RPMI7951 (cell line): Measurements from ENCODE around the gene CA7. TPM values are rescaled to one million over a fixed set of nuclear protein-coding genes. Genes with fewer than 3 reads are reported as not detected.

ENCODE experiments used
- DNase-seq: peaks from one replicate; pipeline ENCODE4 v3.0.0-alpha.2; 2012; ENCODE audit warnings: low read depth
- total RNA-seq: library from RNA; depleted of rRNA; stranded (reverse); fragments of >200 nt; shearing (Covaris generic); gene quantifications from 2 replicates; pipeline ENCODE4 v1.2.3, GENCODE V29; 2014

The CA7 gene
- total RNA-seq, 1 experiment from 2014 or later, result not detected

DNA sequence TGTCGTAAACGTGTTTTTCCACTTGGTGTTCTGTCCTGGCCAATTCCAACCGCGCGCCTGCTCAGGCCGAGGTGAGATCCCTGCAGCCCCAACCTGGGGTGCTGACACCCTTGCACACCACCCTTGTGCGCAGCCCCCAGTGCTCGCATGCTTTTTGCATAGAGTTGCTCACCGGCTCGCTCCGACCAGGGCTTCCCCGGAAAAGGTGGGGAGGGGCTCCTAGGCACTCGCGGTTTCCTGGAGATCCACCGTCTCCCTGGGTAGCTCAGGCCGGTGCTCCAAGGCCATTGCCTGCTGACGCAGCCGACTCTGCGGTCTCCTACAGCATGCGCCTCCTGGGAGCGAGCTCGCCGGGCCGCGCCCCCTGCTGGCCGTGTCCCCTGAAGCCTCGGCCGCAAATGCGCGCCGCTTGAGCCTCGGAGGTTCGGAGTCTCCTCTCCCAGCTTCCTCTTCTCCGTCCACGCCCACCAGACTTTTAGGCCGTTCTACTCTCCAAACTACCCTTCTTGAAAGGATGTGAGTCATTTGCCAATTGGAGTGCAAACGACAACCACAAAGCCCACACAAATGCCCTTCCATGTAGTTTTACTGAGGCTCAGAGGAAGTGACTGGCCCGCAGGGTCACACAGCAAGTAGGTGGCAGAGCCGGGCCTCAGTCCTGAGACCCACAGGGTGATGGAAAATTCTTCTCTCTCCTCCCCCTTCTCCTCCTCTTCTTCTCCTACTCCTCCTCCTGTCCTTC, 28.9 kb downstream of the CA7 start:
- DNase-seq, result peak; percentile 100

DNA sequence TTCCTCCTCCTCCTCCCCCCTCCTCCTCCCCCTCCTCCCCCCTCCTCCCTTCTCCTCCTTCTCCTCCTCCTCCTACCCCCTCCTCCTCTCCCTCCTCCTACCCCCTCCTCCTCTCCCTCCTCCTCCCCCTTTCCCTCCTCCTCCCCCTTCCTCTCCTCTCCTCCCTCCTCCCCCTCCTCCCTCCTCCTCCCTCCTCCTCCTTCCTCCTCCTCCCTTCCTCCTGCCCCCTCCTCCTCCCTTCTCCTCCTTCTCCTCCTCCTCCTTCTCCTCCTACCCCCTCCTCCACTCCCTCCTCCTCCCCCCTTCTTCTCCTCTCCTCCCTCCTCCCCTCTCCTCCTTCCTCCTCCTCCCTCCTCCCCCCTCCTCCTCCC, 29.5 kb downstream of the CA7 start:
- no peak for DNase-seq

DNA sequence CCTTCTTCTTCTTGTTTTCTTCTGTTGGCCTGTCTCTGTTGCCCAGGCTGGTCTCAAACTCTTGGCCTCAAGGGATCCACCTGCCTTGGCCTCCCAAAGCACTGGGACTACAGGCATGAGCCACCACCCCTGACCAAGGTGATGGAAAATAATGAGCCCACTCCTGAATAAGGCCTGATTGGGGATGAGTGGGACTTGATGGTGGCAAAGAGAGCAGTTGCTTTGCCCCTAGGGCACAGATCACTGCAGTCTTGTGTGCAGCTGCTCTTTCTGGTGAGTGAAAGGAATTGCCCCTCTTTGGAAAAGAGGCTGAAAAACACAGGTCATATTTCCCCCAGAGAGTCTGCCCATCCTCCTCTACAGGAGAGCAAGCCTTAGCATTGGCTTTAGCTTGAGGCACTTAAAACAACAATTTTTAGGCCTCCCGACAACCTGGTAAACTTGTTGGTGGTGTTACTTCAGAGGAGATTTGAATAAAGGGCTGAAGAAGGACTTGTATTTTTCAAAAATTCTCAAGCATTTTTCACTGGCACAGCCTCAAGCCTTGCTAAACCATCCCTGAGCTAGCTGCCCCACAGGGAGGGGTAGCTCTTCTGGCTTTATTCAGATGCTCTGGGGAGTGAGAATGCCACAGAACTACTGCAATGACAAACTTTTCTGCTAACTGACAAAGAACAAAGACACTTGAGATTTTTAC, 30.0 kb downstream of the CA7 start:
- peak; percentile 86 for DNase-seq

GRCh38 chr16:66878067-66878466, 33.9 kb downstream of the CA7 start:
- DNase-seq, result peak; percentile 76

DNA sequence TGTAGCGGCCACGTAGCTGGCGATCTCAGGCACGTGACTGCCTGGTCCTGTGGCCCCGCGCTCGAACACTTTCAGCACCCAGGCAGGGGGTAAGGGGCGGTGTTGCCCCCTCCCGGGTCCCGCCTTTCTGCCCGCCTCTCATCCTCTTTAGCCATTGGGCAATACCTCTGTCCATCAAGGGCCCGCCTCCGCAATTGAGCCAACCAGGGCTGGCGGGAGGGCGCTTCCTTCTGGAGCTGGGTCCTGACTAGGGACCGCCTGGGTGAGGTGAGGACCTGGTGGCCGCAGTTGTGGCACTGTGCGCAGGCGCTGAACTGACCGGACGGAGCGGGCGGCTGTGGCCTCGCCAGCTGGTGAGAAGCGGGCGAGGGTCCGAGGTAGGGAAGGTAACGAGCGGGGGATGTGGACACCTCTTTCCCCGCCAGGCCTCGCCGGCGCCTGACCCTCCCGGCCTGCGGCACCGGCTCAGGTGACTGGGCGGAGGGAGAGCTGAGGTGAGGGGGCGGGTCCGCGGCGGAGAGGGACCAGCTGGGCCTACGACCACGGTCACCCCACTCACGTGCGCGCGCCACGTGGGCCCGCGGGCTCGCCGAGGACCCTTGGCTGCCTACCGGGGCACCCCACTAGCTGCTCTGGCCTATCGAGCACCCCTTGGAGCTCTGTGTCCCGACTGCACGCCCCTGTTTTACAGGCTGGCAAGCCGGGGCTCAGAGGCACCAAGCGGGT, 36.2 kb downstream of the CA7 start, which contains the start of gene PDP2:
TSS of gene PDP2 (plus strand) at position 228 of the 726 bp plus-strand sequence. CDS start 3,770 bp downstream, outside the sequence.
- DNase-seq, result peak; percentile 95

- no peak for DNase-seq
Measured at GRCh38 chr16:66881014-66881417, 36.8 kb downstream of the CA7 start.

DNA sequence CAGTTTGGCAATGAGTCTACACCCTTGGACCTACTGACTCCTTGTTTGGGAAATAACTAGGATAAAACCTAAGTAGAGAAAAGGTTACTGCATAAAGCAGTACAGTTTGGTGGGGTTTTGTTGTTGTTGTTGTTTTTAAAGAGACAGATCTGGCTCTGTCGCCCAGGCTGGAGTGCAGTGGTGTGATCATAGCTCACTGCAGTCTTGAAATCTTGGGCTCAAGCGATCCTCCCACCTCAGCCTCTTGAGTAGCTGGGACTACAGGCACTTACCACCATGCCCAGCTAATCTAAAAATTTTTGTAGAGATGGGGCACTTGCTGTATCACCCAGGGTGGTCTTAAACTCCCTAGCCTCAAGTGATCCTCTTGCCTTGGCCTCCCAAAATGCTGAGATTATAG, 37.3 kb downstream of the CA7 start:
- DNase-seq, result no peak

DNA sequence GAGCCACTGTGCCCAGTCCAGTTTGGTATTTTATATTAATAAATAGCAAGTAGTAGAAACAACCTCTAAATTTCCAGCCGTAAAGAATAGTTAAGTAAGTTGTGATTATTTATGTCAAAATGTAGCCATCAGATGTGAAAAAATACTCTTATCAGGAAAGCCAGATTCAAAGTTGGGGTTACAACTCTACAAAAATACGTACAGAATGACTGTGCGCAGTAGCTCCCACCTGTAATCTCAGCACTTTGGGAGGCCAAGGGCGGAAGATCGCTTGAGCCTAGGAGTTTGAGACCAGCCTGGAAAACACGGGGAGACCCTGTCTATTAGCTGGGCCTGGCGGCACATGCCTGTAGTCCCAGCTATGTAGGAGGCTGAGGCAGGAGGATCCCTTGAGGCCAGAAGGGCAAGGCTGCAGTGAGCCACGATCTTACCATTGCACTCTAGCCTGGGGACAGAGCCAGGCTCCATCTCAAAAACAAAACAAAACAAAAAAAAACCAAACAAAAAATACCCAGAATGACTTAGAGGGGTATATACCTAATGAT, 37.8 kb downstream of the CA7 start:
- no peak for DNase-seq

GRCh38 chr16:66882702-66883101, 38.5 kb downstream of the CA7 start:
- DNase-seq, result no peak

DNA sequence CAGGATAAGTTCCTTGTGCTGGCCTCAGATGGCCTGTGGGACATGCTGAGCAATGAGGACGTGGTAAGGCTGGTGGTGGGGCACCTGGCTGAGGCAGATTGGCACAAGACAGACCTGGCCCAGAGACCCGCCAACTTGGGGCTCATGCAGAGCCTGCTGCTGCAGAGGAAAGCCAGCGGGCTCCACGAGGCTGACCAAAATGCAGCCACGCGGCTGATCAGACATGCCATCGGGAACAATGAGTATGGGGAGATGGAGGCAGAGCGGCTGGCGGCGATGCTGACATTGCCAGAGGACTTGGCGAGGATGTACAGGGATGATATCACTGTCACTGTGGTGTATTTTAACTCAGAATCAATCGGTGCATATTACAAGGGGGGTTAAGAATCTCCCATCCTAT, 41.3 kb downstream of the CA7 start:
- no peak for DNase-seq

GRCh38 chr16:66886321-66886720, 42.1 kb downstream of the CA7 start:
- DNase-seq, result no peak

DNA sequence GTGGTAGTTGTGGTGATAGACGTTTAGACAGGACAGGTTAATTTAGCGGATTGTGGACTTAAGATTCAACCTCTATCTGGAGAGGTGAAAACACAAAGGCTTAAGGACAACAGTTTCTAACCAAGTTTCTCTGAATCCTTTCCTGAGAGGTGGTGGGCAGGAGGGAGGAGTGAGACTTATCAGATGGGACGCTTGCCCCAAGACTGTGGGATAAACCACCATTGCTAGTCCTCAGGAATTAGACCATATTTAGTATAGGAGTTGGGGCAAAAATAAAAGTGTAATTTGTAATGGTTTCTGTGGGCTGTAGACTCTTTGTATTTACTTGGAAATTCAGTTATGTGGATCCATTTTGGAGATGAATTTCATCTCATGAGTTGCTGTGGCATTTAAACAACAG, 42.7 kb downstream of the CA7 start:
- peak; percentile 50 for DNase-seq

DNA sequence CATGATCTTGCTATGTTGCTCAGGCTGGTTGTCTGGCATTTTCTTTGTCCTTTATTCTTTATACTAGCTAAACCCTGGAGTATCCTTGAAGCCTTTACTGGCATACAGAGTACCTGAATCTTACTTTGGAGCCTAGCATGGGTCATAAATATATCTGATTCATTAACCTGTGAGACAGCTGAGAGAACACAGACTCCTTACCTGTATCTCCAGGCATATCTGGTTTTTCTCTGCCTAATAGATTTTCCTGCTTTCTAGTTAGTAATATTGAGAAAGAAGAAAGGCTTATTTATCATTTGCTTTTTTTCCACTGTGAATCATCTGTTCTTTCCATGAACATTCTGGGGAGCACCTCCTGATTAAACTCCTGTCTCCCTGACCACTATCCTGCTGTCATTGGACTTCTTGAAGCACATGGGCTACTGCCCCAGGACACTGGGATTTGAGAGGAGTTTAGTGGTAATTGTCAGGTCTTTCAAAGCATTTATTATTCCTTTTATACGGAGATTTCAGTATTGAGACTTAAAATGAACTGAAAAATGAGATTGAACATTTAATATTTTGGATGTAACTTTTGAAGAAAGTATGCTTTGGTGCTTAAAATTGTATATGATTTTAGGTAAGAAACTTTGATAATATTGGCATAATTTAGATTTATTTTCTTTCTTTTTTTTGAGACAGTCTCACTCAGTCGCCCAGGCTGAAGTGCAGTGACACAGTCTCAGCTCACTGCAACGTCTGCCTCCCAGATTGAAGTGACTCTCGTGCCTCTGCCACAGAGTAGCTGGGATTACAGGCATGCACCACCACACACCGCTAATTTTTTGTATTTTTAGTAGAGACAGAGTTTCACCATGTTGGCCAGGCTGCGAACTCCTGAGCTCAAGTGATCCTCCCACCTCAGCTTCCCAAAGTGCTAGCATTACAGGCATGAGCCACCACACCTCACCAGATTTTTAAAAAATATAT, 44.7 kb downstream of the CA7 start:
- no peak for DNase-seq

- DNase-seq, result no peak
Measured at GRCh38 chr16:66889622-66890021, 45.4 kb downstream of the CA7 start.

- no peak for DNase-seq
Measured at GRCh38 chr16:66890799-66891198, 46.6 kb downstream of the CA7 start.

DNA sequence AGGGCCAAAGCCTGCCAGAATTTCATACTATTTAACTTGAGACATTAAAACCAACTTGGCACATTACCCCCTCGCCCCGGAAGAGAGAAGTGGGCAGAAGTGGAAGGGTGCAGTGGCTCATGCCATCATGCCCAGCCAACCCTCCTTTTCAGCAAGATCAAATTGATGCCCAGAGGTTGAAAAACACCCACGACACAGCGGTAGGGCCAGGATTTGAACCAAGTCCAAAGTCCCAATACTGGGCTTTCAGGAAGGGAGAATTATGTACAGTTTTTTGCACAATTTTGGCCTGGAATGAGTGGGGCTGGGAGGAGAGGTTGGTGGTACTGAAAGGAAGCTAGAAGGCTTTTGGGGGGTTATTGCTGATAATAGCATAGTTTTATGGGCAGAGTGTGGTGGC, 47.1 kb downstream of the CA7 start:
- no peak for DNase-seq

DNA sequence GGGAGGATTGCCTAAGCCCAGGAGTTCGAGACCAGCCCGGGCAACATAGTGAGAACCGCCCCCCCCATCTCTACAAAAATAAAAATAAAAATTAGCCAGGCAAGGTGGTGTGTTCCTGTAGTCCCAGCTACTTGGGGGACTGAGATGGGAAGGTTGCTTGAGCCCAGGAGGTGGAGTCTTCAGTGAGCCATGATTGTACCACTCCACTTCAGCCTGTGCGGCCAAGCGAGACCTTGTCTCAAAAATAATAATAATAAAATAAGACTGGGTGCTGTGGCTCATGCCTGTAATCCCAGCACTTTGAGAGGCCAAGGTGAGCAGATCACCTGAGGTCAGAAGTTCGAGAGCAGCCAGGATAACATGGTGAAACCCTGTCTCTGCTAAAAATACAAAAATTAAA, 47.6 kb downstream of the CA7 start:
- no peak for DNase-seq

DNA sequence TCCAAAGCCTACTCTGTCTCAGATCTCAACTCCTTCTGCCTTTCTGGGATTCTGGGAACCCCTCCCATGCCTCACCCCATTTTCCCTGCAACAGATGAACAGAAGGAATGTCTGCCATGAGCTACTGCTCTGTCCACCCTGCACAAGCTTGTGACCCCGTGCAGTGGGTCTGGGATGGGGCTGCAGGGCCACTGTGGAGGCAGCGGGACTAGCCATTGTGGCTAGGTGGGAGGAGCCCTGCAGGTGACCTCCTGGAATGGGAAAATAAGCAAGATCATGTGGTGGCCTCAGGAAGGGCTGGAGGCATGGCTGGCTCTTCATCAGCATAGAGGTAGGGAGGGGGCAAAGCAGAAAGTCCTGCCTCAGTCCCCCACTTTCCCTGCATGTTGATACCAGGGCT, 49.8 kb downstream of the CA7 start:
- no peak for DNase-seq

DNA sequence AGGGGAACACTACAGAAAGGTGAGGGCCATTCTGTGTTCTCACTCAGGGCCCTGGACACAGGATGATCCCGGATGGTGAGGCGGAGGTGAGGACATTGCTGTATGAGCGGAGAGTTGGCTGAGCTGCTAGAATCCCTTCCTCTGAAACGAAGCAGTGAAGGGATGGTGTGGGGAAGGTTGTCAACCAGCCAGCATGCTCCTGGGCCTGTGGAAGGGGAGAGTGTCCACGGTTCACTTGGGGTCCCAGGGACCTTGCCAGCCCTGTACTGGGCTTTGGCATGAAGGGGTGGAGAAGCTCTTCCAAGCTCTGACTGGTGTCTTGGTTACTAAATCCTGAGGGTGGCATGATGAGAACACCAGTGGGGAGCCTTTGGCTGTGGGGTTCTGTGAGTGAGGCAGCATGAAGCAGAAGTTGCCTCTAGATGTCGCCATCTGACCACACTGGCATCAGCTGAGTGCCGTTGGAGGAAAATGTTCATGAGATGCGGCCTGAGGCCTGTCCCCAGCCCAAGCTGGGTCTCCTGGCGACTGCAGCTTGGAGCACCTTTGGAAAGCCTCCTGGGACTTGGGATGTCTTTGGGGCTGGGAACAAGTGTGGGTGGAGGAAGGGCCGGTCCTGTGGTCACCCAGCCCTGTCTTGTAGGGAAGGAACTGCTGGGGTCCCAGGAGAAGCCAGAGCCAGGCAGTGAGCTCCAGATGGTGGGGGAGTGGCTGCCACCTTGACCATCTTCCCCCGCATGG, 50.9 kb downstream of the CA7 start:
- peak; percentile 75 for DNase-seq

DNA sequence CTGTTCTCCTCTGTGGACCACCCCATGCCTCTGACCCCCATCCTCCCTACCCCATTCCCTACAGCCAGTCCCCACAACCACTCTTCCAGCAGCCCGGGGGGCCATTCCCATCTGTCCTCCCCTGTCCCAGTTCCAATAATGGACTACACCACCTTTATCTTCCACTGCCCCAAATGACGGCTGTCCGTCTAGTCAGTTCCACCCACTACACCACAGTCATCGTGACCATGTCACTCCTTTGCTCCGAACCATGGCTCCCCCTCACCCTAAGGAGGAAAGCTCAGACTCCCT, 51.4 kb downstream of the CA7 start:
- no peak for DNase-seq

DNA sequence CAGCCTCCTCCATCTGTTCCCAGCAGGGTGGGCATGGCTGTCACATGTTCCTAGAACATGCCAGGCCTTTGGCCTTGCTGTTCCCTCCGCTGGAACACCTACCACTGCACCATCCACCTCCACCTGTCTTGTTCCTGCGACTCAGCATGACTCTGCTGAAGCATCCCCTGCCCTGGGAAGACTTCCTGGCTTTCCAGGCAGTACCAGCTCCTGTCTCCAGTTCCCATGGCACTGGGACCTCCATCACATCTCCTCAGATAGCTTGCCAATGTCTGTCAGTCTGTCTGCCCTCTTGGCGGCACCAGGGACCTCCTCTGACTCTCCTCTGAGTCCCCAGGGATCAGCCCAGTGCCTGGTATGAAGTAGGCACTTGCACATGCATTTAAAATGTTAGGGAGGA, 51.8 kb downstream of the CA7 start:
- no peak for DNase-seq
